Measurements from ENCODE around the gene CILP2.

The CILP2 gene

GRCh38 chr19:19531951-19532805 lies 5.9 kb upstream of the CILP2 start:
- FAIRE-seq, result no peak

- FAIRE-seq, result no peak
Measured at GRCh38 chr19:19532806-19533701, 5.0 kb upstream of the CILP2 start.

- FAIRE-seq, result no peak
Measured at GRCh38 chr19:19533841-19534240, 4.2 kb upstream of the CILP2 start.

GRCh38 chr19:19534556-19535265 lies 3.4 kb upstream of the CILP2 start:
- FAIRE-seq, result no peak

- FAIRE-seq, result no peak
Measured at GRCh38 chr19:19535311-19536191, 2.5 kb upstream of the CILP2 start.

- no peak for FAIRE-seq
Measured at GRCh38 chr19:19537075-19538048, 703 bp upstream of the CILP2 start.

GRCh38 chr19:19538785-19539166 lies 711 bp downstream of the CILP2 start:
- FAIRE-seq, result no peak

GRCh38 chr19:19539698-19540063 lies 1.6 kb downstream of the CILP2 start:
- no peak for FAIRE-seq

GRCh38 chr19:19540064-19540714 lies 2.1 kb downstream of the CILP2 start:
- no peak for FAIRE-seq

- FAIRE-seq, result no peak
Measured at GRCh38 chr19:19540715-19541515, 2.9 kb downstream of the CILP2 start.

- FAIRE-seq, result no peak
Measured at GRCh38 chr19:19541616-19542015, 3.6 kb downstream of the CILP2 start.

- FAIRE-seq, result no peak
Measured at GRCh38 chr19:19542507-19542906, 4.4 kb downstream of the CILP2 start.

- FAIRE-seq, result no peak
Measured at GRCh38 chr19:19543101-19543500, 5.0 kb downstream of the CILP2 start.

- no peak for FAIRE-seq
Measured at GRCh38 chr19:19543640-19544039, 5.6 kb downstream of the CILP2 start.

GRCh38 chr19:19544257-19544953 lies 6.3 kb downstream of the CILP2 start:
- FAIRE-seq, result no peak

GRCh38 chr19:19544954-19545591 lies 7.0 kb downstream of the CILP2 start:
- no peak for FAIRE-seq

- no peak for FAIRE-seq
Measured at GRCh38 chr19:19545707-19546106, 7.6 kb downstream of the CILP2 start.

GRCh38 chr19:19546751-19547162 lies 8.7 kb downstream of the CILP2 start:
- no peak for FAIRE-seq

Data from TTC549 (cell line).